GM23338 (cell line): ENCODE data around the gene CDK13. TPM values are rescaled to one million over a fixed set of nuclear protein-coding genes. Genes with fewer than 3 reads are reported as not detected.

Source experiments
- ATAC-seq: fragments of 200-7000 bp; cut with Tn5 transposase; 3 replicates; pipeline ENCODE4 v1.9.1; 2020
- DNase-seq: peaks from one replicate; pipeline ENCODE4 v3.0.0-alpha.2; 2015; ENCODE audit warnings: low spot score
- H2AFZ ChIP-seq: fragments of 200-600 bp; sonication (generic); 2 replicates; pipeline ENCODE4 v1.8.0; 2016; ENCODE audit warnings: antibody characterized with exemption, mild to moderate bottlenecking, moderate library complexity
- H3F3A ChIP-seq: fragments of 200-600 bp; sonication (generic); replicated peaks from 2 replicates; pipeline ENCODE4 v1.8.0; 2017; ENCODE audit warnings: antibody characterized with exemption, mixed run types, low read depth
- H3K27ac ChIP-seq: fragments of 200-600 bp; sonication (generic); 2 replicates; pipeline ENCODE4 v1.6.1; 2016; ENCODE audit warnings: low read depth
- H3K27me3 ChIP-seq: fragments of 200-600 bp; sonication (generic); 2 replicates; pipeline ENCODE4 v1.8.0; 2016; ENCODE audit warnings: mild to moderate bottlenecking, mixed run types, moderate library complexity; ENCODE audit not compliant: insufficient read depth
- H3K36me3 ChIP-seq: fragments of 200-600 bp; sonication (generic); 2 replicates; pipeline ENCODE4 v1.8.0; 2016; ENCODE audit warnings: mild to moderate bottlenecking; ENCODE audit not compliant: insufficient read depth
- H3K4me1 ChIP-seq: fragments of 200-600 bp; sonication (generic); 2 replicates; pipeline ENCODE4 v1.8.0; 2016; ENCODE audit warnings: mild to moderate bottlenecking, moderate library complexity; ENCODE audit not compliant: insufficient read depth
- H3K4me2 ChIP-seq: fragments of 200-600 bp; sonication (generic); 2 replicates; pipeline ENCODE4 v1.7.1; 2017; ENCODE audit warnings: mixed run types
- H3K4me3 ChIP-seq: fragments of 200-600 bp; sonication (generic); 2 replicates; pipeline ENCODE4 v1.6.1; 2016; ENCODE audit warnings: mixed run types
- H3K79me2 ChIP-seq: fragments of 200-600 bp; sonication (generic); replicated peaks from 2 replicates; pipeline ENCODE4 v1.8.0; 2017; ENCODE audit warnings: mild to moderate bottlenecking; ENCODE audit not compliant: insufficient read depth
- H3K9me2 ChIP-seq: fragments of 200-600 bp; sonication (generic); 2 replicates; pipeline ENCODE4 v1.8.0; 2017; ENCODE audit not compliant: insufficient read depth
- H4K20me1 ChIP-seq: fragments of 200-600 bp; sonication (generic); replicated peaks from 2 replicates; pipeline ENCODE4 v1.8.0; 2017; ENCODE audit warnings: mild to moderate bottlenecking; ENCODE audit not compliant: insufficient read depth
- H3K27ac Mint-ChIP-seq: 2 replicates; pipeline ENCODE4 v1.8.0; 2020; ENCODE audit warnings: inconsistent platforms, mild to moderate bottlenecking, moderate library complexity, mixed read lengths
- H3K27me3 Mint-ChIP-seq: 3 replicates; pipeline ENCODE4 v1.8.0; 2022; ENCODE audit warnings: low read depth, mild to moderate bottlenecking, moderate library complexity, mixed read lengths, inconsistent platforms; ENCODE audit not compliant: insufficient read depth, poor library complexity
- H3K36me3 Mint-ChIP-seq: 3 replicates; pipeline ENCODE4 v1.8.0; 2021; ENCODE audit warnings: low read depth, mild to moderate bottlenecking, inconsistent platforms, moderate library complexity, mixed read lengths
- H3K4me1 Mint-ChIP-seq: 3 replicates; pipeline ENCODE4 v1.8.0; 2020; ENCODE audit warnings: mild to moderate bottlenecking, inconsistent platforms, mixed read lengths
- H3K4me3 Mint-ChIP-seq: 3 replicates; pipeline ENCODE4 v1.8.0; 2021; ENCODE audit warnings: moderate library complexity, mild to moderate bottlenecking, inconsistent platforms, mixed read lengths
- H3K9me3 Mint-ChIP-seq: 3 replicates; pipeline ENCODE4 v1.8.0; 2020; ENCODE audit warnings: moderate library complexity, mild to moderate bottlenecking, inconsistent platforms, mixed read lengths
- CREB1 ChIP-seq: fragments of 250-450 bp; sonication (Bioruptor Pico); IDR thresholded peaks from 2 replicates; pipeline ENCODE4 v1.5.0; 2020; ENCODE audit warnings: low read depth, mild to moderate bottlenecking, moderate library complexity
- EZH2 ChIP-seq: fragments of 200-600 bp; sonication (generic); IDR thresholded peaks from one replicate; pipeline ENCODE4 v1.8.0; 2017; ENCODE audit warnings: antibody characterized with exemption, mild to moderate bottlenecking, low read depth; ENCODE audit not compliant: unreplicated experiment
- EZH2phosphoT487 ChIP-seq: fragments of 200-600 bp; sonication (generic); IDR thresholded peaks from one replicate; pipeline ENCODE4 v1.8.1; 2018; ENCODE audit warnings: antibody characterized with exemption; ENCODE audit not compliant: unreplicated experiment
- JUNB ChIP-seq: IDR thresholded peaks from one replicate; pipeline ENCODE4 v1.6.1; 2016; ENCODE audit warnings: antibody characterized with exemption; ENCODE audit not compliant: unreplicated experiment
- NANOG ChIP-seq: IDR thresholded peaks from 2 replicates; pipeline ENCODE4 v1.6.1; 2016; ENCODE audit warnings: antibody characterized with exemption, borderline replicate concordance
- POLR2AphosphoS5 ChIP-seq: IDR thresholded peaks from 2 replicates; pipeline ENCODE4 v1.6.1; 2016; ENCODE audit warnings: antibody characterized with exemption, low read depth
- STAT1 ChIP-seq: IDR thresholded peaks from one replicate; pipeline ENCODE4 v1.6.1; 2016; ENCODE audit warnings: antibody characterized with exemption; ENCODE audit not compliant: unreplicated experiment
- ZNF114 ChIP-seq: fragments of 250-450 bp; sonication (Bioruptor Pico); IDR thresholded peaks from 2 replicates; pipeline ENCODE4 v1.5.0; 2020; ENCODE audit warnings: mild to moderate bottlenecking, moderate library complexity
- ZNF331 ChIP-seq: fragments of 250-450 bp; sonication (Bioruptor Pico); IDR thresholded peaks from 2 replicates; pipeline ENCODE4 v1.5.0; 2020; ENCODE audit warnings: low read depth, mild to moderate bottlenecking, moderate library complexity
- polyA plus RNA-seq: library from polyadenylated mRNA; unstranded; fragments of >200 nt; fragmentation: Nextera tagmentation; extraction: Ambion mirVana; gene quantifications from 2 replicates; pipeline ENCODE4 v1.2.1, GENCODE V29; 2016
- total RNA-seq: library from RNA; depleted of rRNA; stranded (reverse); fragments of >200 nt; shearing (Covaris generic); gene quantifications from 2 replicates; pipeline ENCODE4 v1.2.3, GENCODE V29; 2014
- TF ChIP-seq, protein P1 (sequence below), 2 experiments: fragments of 200-600 bp in 1 of 2; sonication (generic) in 1 of 2; conservative IDR thresholded peaks; 2 replicates each; pipeline versions ENCODE4 v1.5.1 to v1.6.1; 2016 to 2017; ENCODE audit warnings: antibody characterized with exemption in 2 of 2, low read depth in 2 of 2, mild to moderate bottlenecking in 2 of 2, moderate library complexity in 1 of 2
- TF ChIP-seq, protein P2 (sequence below): fragments of 250-450 bp; sonication (Bioruptor Pico); IDR thresholded peaks from 2 replicates; pipeline ENCODE4 v1.5.0; 2020; ENCODE audit warnings: mild to moderate bottlenecking, moderate library complexity
- TF ChIP-seq, protein P3 (sequence below): IDR thresholded peaks from 2 replicates; pipeline ENCODE4 v1.6.1; 2016; ENCODE audit warnings: antibody characterized with exemption
- TF ChIP-seq, protein P4 (sequence below): IDR thresholded peaks from one replicate; pipeline ENCODE4 v1.6.1; 2018; ENCODE audit warnings: antibody characterized with exemption; ENCODE audit not compliant: unreplicated experiment

Gene CDK13
- total and polyA plus RNA-seq, 2 experiments from 2014 or later = 39.4 to 80.2 TPM

DNA sequence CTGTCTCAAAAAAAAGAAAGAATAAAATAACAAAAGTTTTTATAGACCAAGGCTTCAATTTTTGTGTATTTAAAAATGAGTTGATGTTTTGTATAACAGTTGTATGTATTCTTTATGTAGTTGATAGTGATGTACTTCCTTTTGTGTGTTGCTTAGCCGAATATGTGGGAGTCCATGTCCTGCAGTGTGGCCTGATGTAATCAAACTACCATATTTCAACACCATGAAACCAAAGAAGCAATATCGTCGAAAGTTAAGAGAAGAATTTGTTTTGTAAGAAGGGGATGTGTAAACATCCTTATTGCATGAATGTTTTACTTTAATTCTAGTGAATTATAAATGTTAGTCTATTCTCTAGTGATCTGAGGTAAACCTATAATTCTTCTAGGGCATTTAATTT is 127.8 kb downstream of the CDK13 start:
- TF ChIP-seq POLR2AphosphoS5 (no peak), EZH2 (no peak), CREB1 (CRISPR knock-in tag) (no peak), ZNF331 (CRISPR knock-in tag) (no peak), NANOG (no peak), STAT1 (no peak), ZNF114 (CRISPR knock-in tag) (no peak), JUNB (no peak), EZH2phosphoT487 (no peak)
- TF ChIP-seq, protein P1, sequence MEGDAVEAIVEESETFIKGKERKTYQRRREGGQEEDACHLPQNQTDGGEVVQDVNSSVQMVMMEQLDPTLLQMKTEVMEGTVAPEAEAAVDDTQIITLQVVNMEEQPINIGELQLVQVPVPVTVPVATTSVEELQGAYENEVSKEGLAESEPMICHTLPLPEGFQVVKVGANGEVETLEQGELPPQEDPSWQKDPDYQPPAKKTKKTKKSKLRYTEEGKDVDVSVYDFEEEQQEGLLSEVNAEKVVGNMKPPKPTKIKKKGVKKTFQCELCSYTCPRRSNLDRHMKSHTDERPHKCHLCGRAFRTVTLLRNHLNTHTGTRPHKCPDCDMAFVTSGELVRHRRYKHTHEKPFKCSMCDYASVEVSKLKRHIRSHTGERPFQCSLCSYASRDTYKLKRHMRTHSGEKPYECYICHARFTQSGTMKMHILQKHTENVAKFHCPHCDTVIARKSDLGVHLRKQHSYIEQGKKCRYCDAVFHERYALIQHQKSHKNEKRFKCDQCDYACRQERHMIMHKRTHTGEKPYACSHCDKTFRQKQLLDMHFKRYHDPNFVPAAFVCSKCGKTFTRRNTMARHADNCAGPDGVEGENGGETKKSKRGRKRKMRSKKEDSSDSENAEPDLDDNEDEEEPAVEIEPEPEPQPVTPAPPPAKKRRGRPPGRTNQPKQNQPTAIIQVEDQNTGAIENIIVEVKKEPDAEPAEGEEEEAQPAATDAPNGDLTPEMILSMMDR (conservative IDR thresholded peaks at IDR 0.05; ENCODE audit: low read depth in 2 of 2) = no peak
- TF ChIP-seq, protein P2, sequence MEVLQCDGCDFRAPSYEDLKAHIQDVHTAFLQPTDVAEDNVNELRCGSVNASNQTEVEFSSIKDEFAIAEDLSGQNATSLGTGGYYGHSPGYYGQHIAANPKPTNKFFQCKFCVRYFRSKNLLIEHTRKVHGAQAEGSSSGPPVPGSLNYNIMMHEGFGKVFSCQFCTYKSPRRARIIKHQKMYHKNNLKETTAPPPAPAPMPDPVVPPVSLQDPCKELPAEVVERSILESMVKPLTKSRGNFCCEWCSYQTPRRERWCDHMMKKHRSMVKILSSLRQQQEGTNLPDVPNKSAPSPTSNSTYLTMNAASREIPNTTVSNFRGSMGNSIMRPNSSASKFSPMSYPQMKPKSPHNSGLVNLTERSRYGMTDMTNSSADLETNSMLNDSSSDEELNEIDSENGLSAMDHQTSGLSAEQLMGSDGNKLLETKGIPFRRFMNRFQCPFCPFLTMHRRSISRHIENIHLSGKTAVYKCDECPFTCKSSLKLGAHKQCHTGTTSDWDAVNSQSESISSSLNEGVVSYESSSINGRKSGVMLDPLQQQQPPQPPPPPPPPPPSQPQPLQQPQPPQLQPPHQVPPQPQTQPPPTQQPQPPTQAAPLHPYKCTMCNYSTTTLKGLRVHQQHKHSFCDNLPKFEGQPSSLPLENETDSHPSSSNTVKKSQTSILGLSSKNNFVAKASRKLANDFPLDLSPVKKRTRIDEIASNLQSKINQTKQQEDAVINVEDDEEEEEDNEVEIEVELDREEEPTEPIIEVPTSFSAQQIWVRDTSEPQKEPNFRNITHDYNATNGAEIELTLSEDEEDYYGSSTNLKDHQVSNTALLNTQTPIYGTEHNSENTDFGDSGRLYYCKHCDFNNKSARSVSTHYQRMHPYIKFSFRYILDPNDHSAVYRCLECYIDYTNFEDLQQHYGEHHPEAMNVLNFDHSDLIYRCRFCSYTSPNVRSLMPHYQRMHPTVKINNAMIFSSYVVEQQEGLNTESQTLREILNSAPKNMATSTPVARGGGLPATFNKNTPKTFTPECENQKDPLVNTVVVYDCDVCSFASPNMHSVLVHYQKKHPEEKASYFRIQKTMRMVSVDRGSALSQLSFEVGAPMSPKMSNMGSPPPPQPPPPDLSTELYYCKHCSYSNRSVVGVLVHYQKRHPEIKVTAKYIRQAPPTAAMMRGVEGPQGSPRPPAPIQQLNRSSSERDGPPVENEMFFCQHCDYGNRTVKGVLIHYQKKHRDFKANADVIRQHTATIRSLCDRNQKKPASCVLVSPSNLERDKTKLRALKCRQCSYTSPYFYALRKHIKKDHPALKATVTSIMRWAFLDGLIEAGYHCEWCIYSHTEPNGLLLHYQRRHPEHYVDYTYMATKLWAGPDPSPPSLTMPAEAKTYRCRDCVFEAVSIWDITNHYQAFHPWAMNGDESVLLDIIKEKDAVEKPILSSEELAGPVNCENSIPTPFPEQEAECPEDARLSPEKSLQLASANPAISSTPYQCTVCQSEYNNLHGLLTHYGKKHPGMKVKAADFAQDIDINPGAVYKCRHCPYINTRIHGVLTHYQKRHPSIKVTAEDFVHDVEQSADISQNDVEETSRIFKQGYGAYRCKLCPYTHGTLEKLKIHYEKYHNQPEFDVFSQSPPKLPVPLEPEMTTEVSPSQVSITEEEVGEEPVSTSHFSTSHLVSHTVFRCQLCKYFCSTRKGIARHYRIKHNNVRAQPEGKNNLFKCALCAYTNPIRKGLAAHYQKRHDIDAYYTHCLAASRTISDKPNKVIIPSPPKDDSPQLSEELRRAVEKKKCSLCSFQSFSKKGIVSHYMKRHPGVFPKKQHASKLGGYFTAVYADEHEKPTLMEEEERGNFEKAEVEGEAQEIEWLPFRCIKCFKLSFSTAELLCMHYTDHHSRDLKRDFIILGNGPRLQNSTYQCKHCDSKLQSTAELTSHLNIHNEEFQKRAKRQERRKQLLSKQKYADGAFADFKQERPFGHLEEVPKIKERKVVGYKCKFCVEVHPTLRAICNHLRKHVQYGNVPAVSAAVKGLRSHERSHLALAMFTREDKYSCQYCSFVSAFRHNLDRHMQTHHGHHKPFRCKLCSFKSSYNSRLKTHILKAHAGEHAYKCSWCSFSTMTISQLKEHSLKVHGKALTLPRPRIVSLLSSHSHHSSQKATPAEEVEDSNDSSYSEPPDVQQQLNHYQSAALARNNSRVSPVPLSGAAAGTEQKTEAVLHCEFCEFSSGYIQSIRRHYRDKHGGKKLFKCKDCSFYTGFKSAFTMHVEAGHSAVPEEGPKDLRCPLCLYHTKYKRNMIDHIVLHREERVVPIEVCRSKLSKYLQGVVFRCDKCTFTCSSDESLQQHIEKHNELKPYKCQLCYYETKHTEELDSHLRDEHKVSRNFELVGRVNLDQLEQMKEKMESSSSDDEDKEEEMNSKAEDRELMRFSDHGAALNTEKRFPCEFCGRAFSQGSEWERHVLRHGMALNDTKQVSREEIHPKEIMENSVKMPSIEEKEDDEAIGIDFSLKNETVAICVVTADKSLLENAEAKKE (CRISPR knock-in tag) = no peak
- TF ChIP-seq, protein P3, sequence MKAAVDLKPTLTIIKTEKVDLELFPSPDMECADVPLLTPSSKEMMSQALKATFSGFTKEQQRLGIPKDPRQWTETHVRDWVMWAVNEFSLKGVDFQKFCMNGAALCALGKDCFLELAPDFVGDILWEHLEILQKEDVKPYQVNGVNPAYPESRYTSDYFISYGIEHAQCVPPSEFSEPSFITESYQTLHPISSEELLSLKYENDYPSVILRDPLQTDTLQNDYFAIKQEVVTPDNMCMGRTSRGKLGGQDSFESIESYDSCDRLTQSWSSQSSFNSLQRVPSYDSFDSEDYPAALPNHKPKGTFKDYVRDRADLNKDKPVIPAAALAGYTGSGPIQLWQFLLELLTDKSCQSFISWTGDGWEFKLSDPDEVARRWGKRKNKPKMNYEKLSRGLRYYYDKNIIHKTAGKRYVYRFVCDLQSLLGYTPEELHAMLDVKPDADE = no peak
- TF ChIP-seq, protein P4, sequence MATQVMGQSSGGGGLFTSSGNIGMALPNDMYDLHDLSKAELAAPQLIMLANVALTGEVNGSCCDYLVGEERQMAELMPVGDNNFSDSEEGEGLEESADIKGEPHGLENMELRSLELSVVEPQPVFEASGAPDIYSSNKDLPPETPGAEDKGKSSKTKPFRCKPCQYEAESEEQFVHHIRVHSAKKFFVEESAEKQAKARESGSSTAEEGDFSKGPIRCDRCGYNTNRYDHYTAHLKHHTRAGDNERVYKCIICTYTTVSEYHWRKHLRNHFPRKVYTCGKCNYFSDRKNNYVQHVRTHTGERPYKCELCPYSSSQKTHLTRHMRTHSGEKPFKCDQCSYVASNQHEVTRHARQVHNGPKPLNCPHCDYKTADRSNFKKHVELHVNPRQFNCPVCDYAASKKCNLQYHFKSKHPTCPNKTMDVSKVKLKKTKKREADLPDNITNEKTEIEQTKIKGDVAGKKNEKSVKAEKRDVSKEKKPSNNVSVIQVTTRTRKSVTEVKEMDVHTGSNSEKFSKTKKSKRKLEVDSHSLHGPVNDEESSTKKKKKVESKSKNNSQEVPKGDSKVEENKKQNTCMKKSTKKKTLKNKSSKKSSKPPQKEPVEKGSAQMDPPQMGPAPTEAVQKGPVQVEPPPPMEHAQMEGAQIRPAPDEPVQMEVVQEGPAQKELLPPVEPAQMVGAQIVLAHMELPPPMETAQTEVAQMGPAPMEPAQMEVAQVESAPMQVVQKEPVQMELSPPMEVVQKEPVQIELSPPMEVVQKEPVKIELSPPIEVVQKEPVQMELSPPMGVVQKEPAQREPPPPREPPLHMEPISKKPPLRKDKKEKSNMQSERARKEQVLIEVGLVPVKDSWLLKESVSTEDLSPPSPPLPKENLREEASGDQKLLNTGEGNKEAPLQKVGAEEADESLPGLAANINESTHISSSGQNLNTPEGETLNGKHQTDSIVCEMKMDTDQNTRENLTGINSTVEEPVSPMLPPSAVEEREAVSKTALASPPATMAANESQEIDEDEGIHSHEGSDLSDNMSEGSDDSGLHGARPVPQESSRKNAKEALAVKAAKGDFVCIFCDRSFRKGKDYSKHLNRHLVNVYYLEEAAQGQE = no peak
- no peaks in the 10 kb centered on the region; the same call in 1 of the 2 replicates for H3K36me3 ChIP-seq
- DNase-seq (no peak), ATAC-seq (no peak)
- H3K36me3 Mint-ChIP-seq = peaks cover 8% of the 10 kb centered on the region; the same call in 1 of the 3 replicates
- H3K9me2 ChIP-seq = no peaks in the 10 kb centered on the region
- H3K79me2 ChIP-seq = no peaks in the 10 kb centered on the region
- H3K4me1 Mint-ChIP-seq = peaks cover 3% of the 10 kb centered on the region; the same call in 2 of the 3 replicates
- H3K27me3 ChIP-seq = no peaks in the 10 kb centered on the region
- H3K27ac ChIP-seq = 0 out of 2 replicates have a peak overlapping the region, but pooled peaks have one; percentile 16
- H3F3A ChIP-seq = no peaks in the 10 kb centered on the region
- no peaks in the 10 kb centered on the region for H3K9me3 Mint-ChIP-seq
- no peak overlapping the region for H3K4me3 Mint-ChIP-seq
- peaks cover 2% of the 10 kb centered on the region for H3K27me3 Mint-ChIP-seq
- H3K4me3 ChIP-seq = no peak overlapping the region
- no peak overlapping the region for H3K4me2 ChIP-seq
- no peaks in the 10 kb centered on the region for H4K20me1 ChIP-seq
- no peaks in the 10 kb centered on the region for H3K4me1 ChIP-seq
- H3K27ac Mint-ChIP-seq = peak overlapping the region; percentile 67
- no peak overlapping the region for H2AFZ ChIP-seq
